HepG2 (cell line): ENCODE measurements around the gene B4GALT2. TPM values are rescaled to one million over a fixed set of nuclear protein-coding genes. Genes with fewer than 3 reads are reported as not detected.

Source experiments
- ARNT ChIP-seq: fragments of 450-650 bp; IDR thresholded peaks from 2 replicates; pipeline ENCODE4 v1.6.1; 2017
- ARNTL ChIP-seq: sonication (generic); formaldehyde crosslinking; IDR thresholded peaks from 2 replicates; pipeline ENCODE4 v1.4.0; 2020; ENCODE audit warnings: mild to moderate bottlenecking, missing genetic modification reagents
- EZH2 ChIP-seq: conservative IDR thresholded peaks from 2 replicates; pipeline ENCODE4 v1.6.1; 2012; ENCODE audit warnings: mild to moderate bottlenecking, low read depth, low read length, moderate library complexity
- HDAC2 ChIP-seq: sonication (generic); formaldehyde crosslinking; IDR thresholded peaks from 2 replicates; pipeline ENCODE4 v1.4.0; 2020; ENCODE audit warnings: missing genetic modification reagents
- NR2F6 ChIP-seq, 2 experiments: IDR thresholded peaks; 2 replicates each; pipeline ENCODE4 v1.6.1; 2016; ENCODE audit warnings: antibody characterized with exemption in 1 of 2, mild to moderate bottlenecking in 1 of 2
- PCBP1 ChIP-seq: fragments of 200-400 bp; formaldehyde crosslinking; IDR thresholded peaks from 2 replicates; pipeline ENCODE4 v1.6.1; 2017; ENCODE audit warnings: mild to moderate bottlenecking, low read depth, low read length, borderline replicate concordance
- RAD51 ChIP-seq: fragments of 450-650 bp; IDR thresholded peaks from 2 replicates; pipeline ENCODE4 v1.6.1; 2016; ENCODE audit warnings: borderline replicate concordance
- REPIN1 ChIP-seq: sonication (generic); formaldehyde crosslinking; IDR thresholded peaks from 2 replicates; pipeline ENCODE4 v1.8.0; 2022; ENCODE audit warnings: missing genetic modification reagents, low read depth, mild to moderate bottlenecking, borderline replicate concordance
- SNAI1 ChIP-seq: sonication (generic); formaldehyde crosslinking; IDR thresholded peaks from 2 replicates; pipeline ENCODE4 v1.5.0; 2020; ENCODE audit warnings: mild to moderate bottlenecking, missing genetic modification reagents, borderline replicate concordance
- SYNCRIP ChIP-seq: fragments of 200-400 bp; formaldehyde crosslinking; IDR thresholded peaks from 2 replicates; pipeline ENCODE4 v1.6.1; 2018; ENCODE audit warnings: mild to moderate bottlenecking, low read depth, low read length; ENCODE audit not compliant: insufficient read depth
- ZBTB4 ChIP-seq: sonication (generic); formaldehyde crosslinking; IDR thresholded peaks from 2 replicates; pipeline ENCODE4 v1.4.0; 2020; ENCODE audit warnings: missing genetic modification reagents, mild to moderate bottlenecking, borderline replicate concordance
- ZGPAT ChIP-seq: IDR thresholded peaks from 2 replicates; pipeline ENCODE4 v1.6.1; 2016; ENCODE audit warnings: mild to moderate bottlenecking
- ZMAT5 ChIP-seq: sonication (generic); formaldehyde crosslinking; IDR thresholded peaks from 2 replicates; pipeline ENCODE4 v1.5.0; 2020; ENCODE audit warnings: mild to moderate bottlenecking, low read depth, missing genetic modification reagents, borderline replicate concordance
- ZNF354B ChIP-seq: sonication (generic); formaldehyde crosslinking; IDR thresholded peaks from 2 replicates; pipeline ENCODE4 v1.8.0; 2022; ENCODE audit warnings: mild to moderate bottlenecking, missing genetic modification reagents
- ZNF441 ChIP-seq: sonication (generic); formaldehyde crosslinking; IDR thresholded peaks from 2 replicates; pipeline ENCODE4 v1.7.0; 2021; ENCODE audit warnings: missing genetic modification reagents, borderline replicate concordance
- ZNF770 ChIP-seq: sonication (generic); formaldehyde crosslinking; IDR thresholded peaks from 2 replicates; pipeline ENCODE4 v1.5.0; 2020; ENCODE audit warnings: mild to moderate bottlenecking, missing genetic modification reagents
- ZNF784 ChIP-seq: sonication (generic); formaldehyde crosslinking; IDR thresholded peaks from 2 replicates; pipeline ENCODE4 v1.5.1; 2020; ENCODE audit warnings: missing genetic modification reagents, mild to moderate bottlenecking, borderline replicate concordance
- polyA plus RNA-seq, 8 experiments: library from polyadenylated mRNA; depleted of rRNA in 3 of 8; stranded (reverse) in 7 of 8; unstranded in 1 of 8; fragments of >200 nt; fragmentation: Illumina TruSeq in 4 of 8; extraction: Trizol in 4 of 8; gene quantifications; 2 replicates each; pipeline versions ENCODE4 v1.2.1 to v1.2.3, GENCODE V29; 2011 to 2016; ENCODE audit warnings: low read depth in 4 of 8, missing spikeins in 1 of 8, mixed read lengths in 1 of 8; ENCODE audit not compliant: insufficient read depth in 1 of 8
- total RNA-seq, 5 experiments: library from RNA; depleted of rRNA; stranded (reverse); fragments of >200 nt; fragmentation: Illumina TruSeq; extraction: Trizol; gene quantifications; 2 replicates each; pipeline ENCODE4 v1.2.3, GENCODE V29; 2016; ENCODE audit warnings: low read depth in 1 of 5

Gene B4GALT2
- total and polyA plus RNA-seq, 2 of the 13 experiments (the other 11 are each of a cell fraction or from before 2014, with no cell fraction given), result 41.9 to 78.0 TPM

- peak; percentile 73; the same call in 1 of the 2 replicates for TF ChIP-seq ZBTB4 (CRISPR knock-in tag)
- TF ChIP-seq ZNF784 (CRISPR knock-in tag), result peak; percentile 37; the same call in 1 of the 2 replicates
- TF ChIP-seq REPIN1 (CRISPR knock-in tag), result peak; percentile 74; the same call in 1 of the 2 replicates
- TF ChIP-seq ZMAT5 (CRISPR knock-in tag), result no peak
- no peak for TF ChIP-seq EZH2
- no peak for TF ChIP-seq SNAI1 (CRISPR knock-in tag)
- TF ChIP-seq SYNCRIP, result no peak
- TF ChIP-seq NR2F6 (IDR thresholded peaks at IDR 0.05), result no peak
- TF ChIP-seq NR2F6 (CRISPR knock-in tag; IDR thresholded peaks at IDR 0.05), result peak; percentile 60
- TF ChIP-seq PCBP1, result no peak
- TF ChIP-seq ARNTL (CRISPR knock-in tag), result peak; percentile 92
- peak; percentile 98 for TF ChIP-seq ZGPAT (CRISPR knock-in tag)
- no peak for TF ChIP-seq ZNF354B (CRISPR knock-in tag)
- no peak for TF ChIP-seq ARNT
- peak; percentile 95 for TF ChIP-seq ZNF770 (CRISPR knock-in tag)
- TF ChIP-seq RAD51, result peak; percentile 48; the same call in 1 of the 2 replicates
- TF ChIP-seq HDAC2 (CRISPR knock-in tag), result peak; percentile 65
- TF ChIP-seq ZNF441 (CRISPR knock-in tag), result peak; percentile 69; the same call in 1 of the 2 replicates
Measured at GRCh38 chr1:43946236-43947060, 32.6 kb upstream of the B4GALT2 start, which contains the start of gene IPO13 (continued).
